SK-N-SH treated with all-trans-retinoic acid at 6 μM for 48 hours (cell line): ENCODE measurements around the gene IQCC.

ENCODE experiments used
- ATAC-seq: fragments of 200-7000 bp; cut with Tn5 transposase; 3 replicates; pipeline ENCODE4 v1.9.1; 2020; ENCODE audit warnings: mild to moderate bottlenecking, moderate library complexity
- ARNTL ChIP-seq: fragments of 450-650 bp; formaldehyde crosslinking; IDR thresholded peaks from 2 replicates; pipeline ENCODE4 v1.5.0; 2020; ENCODE audit warnings: low read depth, mild to moderate bottlenecking, moderate library complexity, borderline replicate concordance
- CSDC2 ChIP-seq: fragments of 250-450 bp; sonication (Bioruptor Pico); IDR thresholded peaks from 2 replicates; pipeline ENCODE4 v1.5.0; 2020; ENCODE audit warnings: mild to moderate bottlenecking, moderate library complexity
- ESRRG ChIP-seq: fragments of 250-450 bp; sonication (Bioruptor Pico); IDR thresholded peaks from 2 replicates; pipeline ENCODE4 v1.6.1; 2021; ENCODE audit warnings: mild to moderate bottlenecking
- GLIS3 ChIP-seq: fragments of 250-450 bp; sonication (Bioruptor Pico); IDR thresholded peaks from 2 replicates; pipeline ENCODE4 v1.5.0; 2020; ENCODE audit warnings: mild to moderate bottlenecking, moderate library complexity
- ISL1 ChIP-seq: fragments of 250-450 bp; sonication (Bioruptor Pico); IDR thresholded peaks from 2 replicates; pipeline ENCODE4 v2.1.2; 2022; ENCODE audit warnings: mild to moderate bottlenecking, moderate library complexity
- OSR1 ChIP-seq: fragments of 250-450 bp; sonication (Bioruptor Pico); IDR thresholded peaks from 2 replicates; pipeline ENCODE4 v1.8.0; 2022; ENCODE audit warnings: moderate library complexity, mild to moderate bottlenecking, inconsistent platforms
- PPARA ChIP-seq: fragments of 250-450 bp; sonication (Bioruptor Pico); IDR thresholded peaks from 2 replicates; pipeline ENCODE4 v1.5.0; 2020; ENCODE audit warnings: mild to moderate bottlenecking, borderline replicate concordance
- SNAI2 ChIP-seq: fragments of 250-450 bp; sonication (Bioruptor Pico); IDR thresholded peaks from 2 replicates; pipeline ENCODE4 v1.5.0; 2020; ENCODE audit warnings: mild to moderate bottlenecking, moderate library complexity
- TCF4 ChIP-seq: fragments of 250-450 bp; sonication (Bioruptor Pico); IDR thresholded peaks from 2 replicates; pipeline ENCODE4 v1.8.0; 2021; ENCODE audit warnings: mild to moderate bottlenecking, moderate library complexity, borderline replicate concordance
- TOX ChIP-seq: fragments of 250-450 bp; sonication (Bioruptor Pico); IDR thresholded peaks from 2 replicates; pipeline ENCODE4 v1.8.0; 2021; ENCODE audit warnings: mild to moderate bottlenecking, moderate library complexity, borderline replicate concordance
- ZC3H10 ChIP-seq: fragments of 250-450 bp; sonication (Bioruptor Pico); IDR thresholded peaks from 2 replicates; pipeline ENCODE4 v1.5.1; 2021; ENCODE audit warnings: mild to moderate bottlenecking, moderate library complexity
- ZFP3 ChIP-seq: fragments of 250-450 bp; sonication (Bioruptor Pico); IDR thresholded peaks from 2 replicates; pipeline ENCODE4 v1.5.0; 2020; ENCODE audit warnings: mild to moderate bottlenecking, moderate library complexity
- ZFP30 ChIP-seq: fragments of 450-650 bp; formaldehyde crosslinking; IDR thresholded peaks from 2 replicates; pipeline ENCODE4 v1.5.0; 2022; ENCODE audit warnings: mild to moderate bottlenecking, moderate library complexity
- ZNF565 ChIP-seq: fragments of 450-650 bp; formaldehyde crosslinking; conservative IDR thresholded peaks from 2 replicates; pipeline ENCODE4 v1.5.0; 2020; ENCODE audit warnings: low read depth, mild to moderate bottlenecking, moderate library complexity
- ZNF70 ChIP-seq: fragments of 450-650 bp; formaldehyde crosslinking; IDR thresholded peaks from 2 replicates; pipeline ENCODE4 v1.5.0; 2020; ENCODE audit warnings: mild to moderate bottlenecking, moderate library complexity
- ZNF8 ChIP-seq: fragments of 450-650 bp; formaldehyde crosslinking; IDR thresholded peaks from 2 replicates; pipeline ENCODE4 v1.5.0; 2020; ENCODE audit warnings: mild to moderate bottlenecking, moderate library complexity
- TF ChIP-seq, protein P1 (sequence below): fragments of 250-450 bp; sonication (Bioruptor Pico); IDR thresholded peaks from 2 replicates; pipeline ENCODE4 v1.8.0; 2020; ENCODE audit warnings: mild to moderate bottlenecking, moderate library complexity, borderline replicate concordance
- TF ChIP-seq, protein P2 (sequence below): fragments of 250-450 bp; sonication (Bioruptor Pico); IDR thresholded peaks from 2 replicates; pipeline ENCODE4 v1.5.1; 2020; ENCODE audit warnings: low read depth, mild to moderate bottlenecking, moderate library complexity
- TF ChIP-seq, protein P3 (sequence below): fragments of 250-450 bp; sonication (Bioruptor Pico); IDR thresholded peaks from 2 replicates; pipeline ENCODE4 v1.5.0; 2020; ENCODE audit warnings: mild to moderate bottlenecking, moderate library complexity

IQCC gene

DNA sequence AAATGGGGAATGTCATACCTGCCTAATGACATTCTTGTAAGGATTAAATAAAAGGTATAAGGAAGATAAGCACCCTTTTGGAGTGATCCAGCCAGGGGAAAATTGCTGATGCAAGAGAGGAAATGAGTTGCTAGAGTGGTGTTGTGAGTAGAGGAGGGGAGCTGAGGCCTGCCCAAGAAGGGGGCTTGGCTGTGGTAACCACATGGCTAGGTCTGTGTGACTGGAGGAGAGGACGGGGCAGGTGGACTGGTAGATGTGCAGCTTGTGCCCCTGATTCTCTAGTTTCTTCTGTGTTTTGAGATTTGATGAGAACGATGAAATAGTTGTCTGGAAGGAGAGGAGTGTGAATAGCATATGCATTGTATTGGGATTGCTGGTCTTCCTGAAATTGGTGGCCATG lies 19.4 kb upstream of the IQCC start:
- ATAC-seq: no peak
- no peak for TF ChIP-seq TOX (CRISPR knock-in tag)
- TF ChIP-seq, protein P1, sequence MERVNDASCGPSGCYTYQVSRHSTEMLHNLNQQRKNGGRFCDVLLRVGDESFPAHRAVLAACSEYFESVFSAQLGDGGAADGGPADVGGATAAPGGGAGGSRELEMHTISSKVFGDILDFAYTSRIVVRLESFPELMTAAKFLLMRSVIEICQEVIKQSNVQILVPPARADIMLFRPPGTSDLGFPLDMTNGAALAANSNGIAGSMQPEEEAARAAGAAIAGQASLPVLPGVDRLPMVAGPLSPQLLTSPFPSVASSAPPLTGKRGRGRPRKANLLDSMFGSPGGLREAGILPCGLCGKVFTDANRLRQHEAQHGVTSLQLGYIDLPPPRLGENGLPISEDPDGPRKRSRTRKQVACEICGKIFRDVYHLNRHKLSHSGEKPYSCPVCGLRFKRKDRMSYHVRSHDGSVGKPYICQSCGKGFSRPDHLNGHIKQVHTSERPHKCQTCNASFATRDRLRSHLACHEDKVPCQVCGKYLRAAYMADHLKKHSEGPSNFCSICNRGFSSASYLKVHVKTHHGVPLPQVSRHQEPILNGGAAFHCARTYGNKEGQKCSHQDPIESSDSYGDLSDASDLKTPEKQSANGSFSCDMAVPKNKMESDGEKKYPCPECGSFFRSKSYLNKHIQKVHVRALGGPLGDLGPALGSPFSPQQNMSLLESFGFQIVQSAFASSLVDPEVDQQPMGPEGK (CRISPR knock-in tag): no peak
- no peak for TF ChIP-seq ZFP30 (CRISPR knock-in tag)
- no peak for TF ChIP-seq ZFP3 (CRISPR knock-in tag)
- no peak for TF ChIP-seq ZNF8 (CRISPR knock-in tag)
- TF ChIP-seq ZNF70 (CRISPR knock-in tag): no peak
- no peak for TF ChIP-seq ZC3H10 (CRISPR knock-in tag)
- TF ChIP-seq, protein P2, sequence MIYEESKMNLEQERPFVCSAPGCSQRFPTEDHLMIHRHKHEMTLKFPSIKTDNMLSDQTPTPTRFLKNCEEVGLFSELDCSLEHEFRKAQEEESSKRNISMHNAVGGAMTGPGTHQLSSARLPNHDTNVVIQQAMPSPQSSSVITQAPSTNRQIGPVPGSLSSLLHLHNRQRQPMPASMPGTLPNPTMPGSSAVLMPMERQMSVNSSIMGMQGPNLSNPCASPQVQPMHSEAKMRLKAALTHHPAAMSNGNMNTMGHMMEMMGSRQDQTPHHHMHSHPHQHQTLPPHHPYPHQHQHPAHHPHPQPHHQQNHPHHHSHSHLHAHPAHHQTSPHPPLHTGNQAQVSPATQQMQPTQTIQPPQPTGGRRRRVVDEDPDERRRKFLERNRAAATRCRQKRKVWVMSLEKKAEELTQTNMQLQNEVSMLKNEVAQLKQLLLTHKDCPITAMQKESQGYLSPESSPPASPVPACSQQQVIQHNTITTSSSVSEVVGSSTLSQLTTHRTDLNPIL: no peak
- TF ChIP-seq ESRRG (CRISPR knock-in tag): no peak
- TF ChIP-seq ZNF565 (CRISPR knock-in tag): no peak
- no peak for TF ChIP-seq OSR1
- no peak for TF ChIP-seq ARNTL (CRISPR knock-in tag)
- TF ChIP-seq CSDC2: no peak
- no peak for TF ChIP-seq ISL1 (CRISPR knock-in tag)
- TF ChIP-seq GLIS3 (CRISPR knock-in tag): no peak
- TF ChIP-seq, protein P3, sequence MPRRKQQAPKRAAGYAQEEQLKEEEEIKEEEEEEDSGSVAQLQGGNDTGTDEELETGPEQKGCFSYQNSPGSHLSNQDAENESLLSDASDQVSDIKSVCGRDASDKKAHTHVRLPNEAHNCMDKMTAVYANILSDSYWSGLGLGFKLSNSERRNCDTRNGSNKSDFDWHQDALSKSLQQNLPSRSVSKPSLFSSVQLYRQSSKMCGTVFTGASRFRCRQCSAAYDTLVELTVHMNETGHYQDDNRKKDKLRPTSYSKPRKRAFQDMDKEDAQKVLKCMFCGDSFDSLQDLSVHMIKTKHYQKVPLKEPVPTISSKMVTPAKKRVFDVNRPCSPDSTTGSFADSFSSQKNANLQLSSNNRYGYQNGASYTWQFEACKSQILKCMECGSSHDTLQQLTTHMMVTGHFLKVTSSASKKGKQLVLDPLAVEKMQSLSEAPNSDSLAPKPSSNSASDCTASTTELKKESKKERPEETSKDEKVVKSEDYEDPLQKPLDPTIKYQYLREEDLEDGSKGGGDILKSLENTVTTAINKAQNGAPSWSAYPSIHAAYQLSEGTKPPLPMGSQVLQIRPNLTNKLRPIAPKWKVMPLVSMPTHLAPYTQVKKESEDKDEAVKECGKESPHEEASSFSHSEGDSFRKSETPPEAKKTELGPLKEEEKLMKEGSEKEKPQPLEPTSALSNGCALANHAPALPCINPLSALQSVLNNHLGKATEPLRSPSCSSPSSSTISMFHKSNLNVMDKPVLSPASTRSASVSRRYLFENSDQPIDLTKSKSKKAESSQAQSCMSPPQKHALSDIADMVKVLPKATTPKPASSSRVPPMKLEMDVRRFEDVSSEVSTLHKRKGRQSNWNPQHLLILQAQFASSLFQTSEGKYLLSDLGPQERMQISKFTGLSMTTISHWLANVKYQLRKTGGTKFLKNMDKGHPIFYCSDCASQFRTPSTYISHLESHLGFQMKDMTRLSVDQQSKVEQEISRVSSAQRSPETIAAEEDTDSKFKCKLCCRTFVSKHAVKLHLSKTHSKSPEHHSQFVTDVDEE (CRISPR knock-in tag): no peak

DNA sequence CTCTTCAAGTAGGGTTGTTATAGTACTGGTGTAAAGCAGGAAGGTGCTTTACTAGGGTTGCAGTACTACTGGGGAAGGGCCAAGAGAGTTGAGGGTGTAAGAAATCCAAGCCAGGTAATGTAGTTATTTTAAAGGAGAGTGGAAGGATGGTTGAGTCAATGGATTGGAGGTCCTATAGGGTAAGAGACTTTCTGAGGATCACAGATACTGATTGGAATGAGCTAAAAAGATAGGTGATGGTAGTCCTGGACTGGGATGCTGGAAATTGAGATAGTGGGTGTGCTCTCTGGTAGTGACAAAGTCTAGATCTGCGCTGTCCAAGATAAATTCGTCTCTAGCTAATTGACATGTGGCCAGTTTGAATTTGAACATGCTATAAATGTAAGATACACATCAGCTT lies 19.0 kb upstream of the IQCC start:
- no peak for ATAC-seq
- TF ChIP-seq ZC3H10 (CRISPR knock-in tag) (no peak), TCF4 (no peak), ZNF8 (CRISPR knock-in tag) (no peak), OSR1 (no peak), GLIS3 (CRISPR knock-in tag) (no peak), PPARA (CRISPR knock-in tag) (no peak), ZFP30 (CRISPR knock-in tag) (no peak), SNAI2 (CRISPR knock-in tag) (no peak), ZFP3 (CRISPR knock-in tag) (no peak), ESRRG (CRISPR knock-in tag) (no peak)
- TF ChIP-seq, protein P2: no peak
- TF ChIP-seq, protein P1 (CRISPR knock-in tag): no peak
- TF ChIP-seq, protein P3 (CRISPR knock-in tag): no peak
- TF ChIP-seq, all 23 proteins: peak for 0
